Smooth muscle cell (in vitro differentiated cells): ENCODE measurements around the gene PLS1. TPM values are rescaled to one million over a fixed set of nuclear protein-coding genes. Genes with fewer than 3 reads are reported as not detected.

Experiments used
- DNase-seq: peaks from one replicate; lab custom pipeline; 2025; ENCODE audit not compliant: unreplicated experiment; lab: John Stamatoyannopoulos, UW
- H2AFZ ChIP-seq: fragments of 200-600 bp; sonication (generic); 2 replicates; pipeline ENCODE4 v1.6.0; 2016; ENCODE audit warnings: antibody characterized with exemption, low read depth, mild to moderate bottlenecking
- H3F3A ChIP-seq: fragments of 200-600 bp; sonication (generic); 2 replicates; pipeline ENCODE4 v1.6.0; 2017; ENCODE audit warnings: antibody characterized with exemption, low read depth
- H3K27ac ChIP-seq: fragments of 200-600 bp; sonication (generic); 2 replicates; pipeline ENCODE4 v1.5.1; 2016; ENCODE audit warnings: low read depth, mild to moderate bottlenecking
- H3K27me3 ChIP-seq: fragments of 200-600 bp; sonication (generic); 2 replicates; pipeline ENCODE4 v1.6.1; 2016; ENCODE audit warnings: low read depth, mild to moderate bottlenecking
- H3K36me3 ChIP-seq: fragments of 200-600 bp; sonication (generic); 2 replicates; pipeline ENCODE4 v1.5.1; 2016; ENCODE audit warnings: low read depth
- H3K4me1 ChIP-seq: fragments of 200-600 bp; sonication (generic); 2 replicates; pipeline ENCODE4 v1.5.1; 2016; ENCODE audit warnings: low read depth
- H3K4me2 ChIP-seq: fragments of 200-600 bp; sonication (generic); 2 replicates; pipeline ENCODE4 v1.6.0; 2016; ENCODE audit warnings: mild to moderate bottlenecking
- H3K4me3 ChIP-seq: fragments of 200-600 bp; sonication (generic); 2 replicates; pipeline ENCODE4 v1.5.1; 2016; ENCODE audit warnings: mild to moderate bottlenecking
- H3K79me2 ChIP-seq: fragments of 200-600 bp; sonication (generic); 2 replicates; pipeline ENCODE4 v1.6.0; 2016; ENCODE audit warnings: low read depth, mild to moderate bottlenecking
- H3K9ac ChIP-seq: fragments of 200-600 bp; sonication (generic); 2 replicates; pipeline ENCODE4 v1.6.0; 2016; ENCODE audit warnings: low read depth
- H3K9me3 ChIP-seq: fragments of 200-600 bp; sonication (generic); replicated peaks from 2 replicates; pipeline ENCODE4 v1.5.1; 2016; ENCODE audit warnings: low read depth
- H4K20me1 ChIP-seq: fragments of 200-600 bp; sonication (generic); 2 replicates; pipeline ENCODE4 v1.6.0; 2016; ENCODE audit warnings: low read depth
- CTCF ChIP-seq: fragments of 200-600 bp; sonication (generic); IDR thresholded peaks from 2 replicates; pipeline ENCODE4 v1.5.1; 2017; ENCODE audit warnings: borderline replicate concordance, mild to moderate bottlenecking, antibody characterized with exemption; ENCODE audit not compliant: insufficient read depth, poor library complexity, severe bottlenecking
- WGBS: methylation state at CpG from one replicate; pipeline ENCODE4 v1.1.7; 2016; ENCODE audit warnings: low lambda C conversion rate; 5-methylcytosine and 5-hydroxymethylcytosine counted together
- polyA plus RNA-seq: library from polyadenylated mRNA; unstranded; fragments of >200 nt; fragmentation: Nextera tagmentation; extraction: Ambion mirVana; gene quantifications from 2 replicates; pipeline ENCODE4 v1.2.1, GENCODE V29; 2016
- total RNA-seq: library from RNA; depleted of rRNA; stranded (reverse); fragments of >200 nt; gene quantifications from 2 replicates; pipeline ENCODE4 v1.2.3, GENCODE V29; 2014

PLS1 gene
- total and polyA plus RNA-seq, 2 experiments from 2014 or later = 1.9 to 3.1 TPM

- H3K27me3 ChIP-seq = no peaks in the 10 kb centered on the region
- no peaks in the 10 kb centered on the region for H3K36me3 ChIP-seq
- H3K9me3 ChIP-seq = no peaks in the 10 kb centered on the region
- no peak for TF ChIP-seq CTCF
- DNase-seq = no peak
- no peak overlapping the region for H3K9ac ChIP-seq
- WGBS = 85% methylated on average over 7 of the region's 7 CpGs
- no peaks in the 10 kb centered on the region for H3K79me2 ChIP-seq
- H3K27ac ChIP-seq = no peak overlapping the region
- no peak overlapping the region for H2AFZ ChIP-seq
- no peak overlapping the region for H3K4me2 ChIP-seq
- H3K4me1 ChIP-seq = no peaks in the 10 kb centered on the region
- no peaks in the 10 kb centered on the region for H3F3A ChIP-seq
- H4K20me1 ChIP-seq = no peaks in the 10 kb centered on the region
- no peak overlapping the region for H3K4me3 ChIP-seq
Observed at GRCh38 chr3:142693136-142693853, 97.1 kb downstream of the PLS1 start.

GRCh38 chr3:142694225-142694624, 98.0 kb downstream of the PLS1 start:
- H3K9me3 ChIP-seq = no peaks in the 10 kb centered on the region
- WGBS = 92% methylated on average over 1 of the region's 1 CpG

GRCh38 chr3:142705198-142705597, 109.0 kb downstream of the PLS1 start:
- DNase-seq = no peak
- H4K20me1 ChIP-seq = no peaks in the 10 kb centered on the region
- no peak for TF ChIP-seq CTCF
- no peaks in the 10 kb centered on the region for H3K4me1 ChIP-seq
- no peak overlapping the region for H3K9ac ChIP-seq
- H3K4me3 ChIP-seq = no peak overlapping the region
- no peaks in the 10 kb centered on the region for H3F3A ChIP-seq
- no peak overlapping the region for H2AFZ ChIP-seq
- no peak overlapping the region for H3K4me2 ChIP-seq
- 70% methylated on average over 2 of the region's 2 CpGs for WGBS
- no peaks in the 10 kb centered on the region for H3K36me3 ChIP-seq
- H3K27me3 ChIP-seq = no peaks in the 10 kb centered on the region
- H3K9me3 ChIP-seq = no peaks in the 10 kb centered on the region
- no peak overlapping the region for H3K27ac ChIP-seq
- H3K79me2 ChIP-seq = no peaks in the 10 kb centered on the region

More at GRCh38 chr3:142694225-142694624, 98.0 kb downstream of the PLS1 start:
- Histone ChIP-seq H3K4me1 (no peaks in the 10 kb centered on the region), H2AFZ (no peak overlapping the region), H3K9ac (no peak overlapping the region), H3K4me2 (no peak overlapping the region), H3K36me3 (no peaks in the 10 kb centered on the region), H3K4me3 (no peak overlapping the region), H3K79me2 (no peaks in the 10 kb centered on the region), H3K27ac (no peak overlapping the region), H3F3A (no peaks in the 10 kb centered on the region), H3K27me3 (no peaks in the 10 kb centered on the region), H4K20me1 (no peaks in the 10 kb centered on the region)
- no peak for TF ChIP-seq CTCF
- DNase-seq = no peak
